ENCODE measurements around the gene KLRC3. TPM values are rescaled to one million over a fixed set of nuclear protein-coding genes. Genes with fewer than 3 reads are reported as not detected.
A peak's percentile ranks its signal among the peaks of the same experiment; 100 is the strongest.

Gene KLRC3
- total RNA-seq, 1 experiment from 2014 or later, result not detected

- intact Hi-C loops (cut with micrococcal nuclease; ENCODE audit: unreplicated experiment), result no loop called here
- Histone ChIP-seq H3K36me3 (ENCODE audit: insufficient read depth, low read length, poor library complexity, severe bottlenecking) (no peaks in the 10 kb centered on the region), H3K4me3 (ENCODE audit: low read depth, low read length, poor library complexity, severe bottlenecking) (peak overlapping the region; percentile 55), H3K4me1 (ENCODE audit: insufficient read depth, low read length, poor library complexity, severe bottlenecking) (peaks cover 28% of the 10 kb centered on the region), H3K9me3 (ENCODE audit: low read depth, low read length, poor library complexity, severe bottlenecking) (no peaks in the 10 kb centered on the region), H3K27me3 (replicated peaks; ENCODE audit: insufficient read depth, low read depth, low read length, poor library complexity) (no peaks in the 10 kb centered on the region), H3K27ac (ENCODE audit: low read depth, low read length, poor library complexity, severe bottlenecking) (peak overlapping the region; percentile 56)
- no peak for DNase-seq (ENCODE audit: low spot score)
- no TSS peak for BruUV-seq (replicated peaks)
- ChIA-PET POLR2A (ENCODE audit: low non-redundant PET) (no interaction called here), CTCF (no interaction called here)
- TF ChIP-seq CTCF (conservative IDR thresholded peaks at IDR 0.05; ENCODE audit: low read depth, low read length) (0 out of 2 replicates have a peak, but pooled peaks have one; percentile 16), EZH2 (IDR thresholded peaks at IDR 0.05; ENCODE audit: borderline replicate concordance, low read depth, low read length, poor library complexity, severe bottlenecking) (no peak)
These were observed 54.5 kb downstream of the KLRC3 start for GRCh38 chr12:10365696-10366405.

DNA sequence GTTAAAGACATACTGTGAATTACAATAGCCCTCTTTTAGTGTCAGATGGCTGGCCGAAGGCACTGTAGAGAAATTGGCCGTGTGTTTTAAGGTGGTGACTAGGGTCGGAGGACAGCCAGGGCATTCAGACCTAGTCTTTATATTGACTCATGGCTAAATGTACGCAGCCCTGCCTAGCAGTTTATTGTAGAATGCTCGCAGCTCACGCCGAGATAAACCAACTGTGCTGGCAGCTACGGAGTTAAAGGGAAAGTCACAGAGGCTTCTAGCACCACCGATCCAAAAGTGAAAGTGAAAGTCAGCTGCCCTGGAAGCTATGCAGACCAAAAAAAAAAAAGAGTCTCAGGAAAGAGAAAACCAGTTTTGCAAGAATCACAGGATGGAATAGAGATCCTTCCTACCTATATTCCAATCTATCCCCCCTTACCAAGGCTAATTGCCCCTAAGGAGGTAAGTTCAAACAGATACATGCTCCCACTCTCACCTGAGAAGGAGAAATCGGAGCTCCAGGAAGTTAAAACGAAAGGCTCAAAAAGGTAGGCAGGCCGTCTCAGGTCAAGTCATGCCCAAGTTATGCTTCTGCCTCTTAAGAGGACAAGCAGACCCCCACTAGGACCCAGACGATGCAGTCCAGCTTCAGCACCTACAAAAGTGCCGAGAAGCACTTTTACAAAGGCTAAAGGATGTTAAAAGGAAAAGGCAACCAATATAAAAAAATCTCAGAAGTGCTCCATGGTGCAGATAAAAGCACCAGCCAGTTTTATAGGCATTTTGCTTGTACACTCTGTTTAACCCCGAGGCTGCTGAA, 55.4 kb downstream of the KLRC3 start:
- intact Hi-C loops (cut with micrococcal nuclease; ENCODE audit: unreplicated experiment), result no loop called here
- no TSS peak for BruUV-seq (replicated peaks)
- Histone ChIP-seq H3K9me3 (ENCODE audit: low read depth, low read length, poor library complexity, severe bottlenecking) (no peaks in the 10 kb centered on the region), H3K4me3 (ENCODE audit: low read depth, low read length, poor library complexity, severe bottlenecking) (peak overlapping the region; percentile 55), H3K27ac (ENCODE audit: low read depth, low read length, poor library complexity, severe bottlenecking) (peak overlapping the region; percentile 69), H3K27me3 (replicated peaks; ENCODE audit: insufficient read depth, low read depth, low read length, poor library complexity) (no peaks in the 10 kb centered on the region), H3K36me3 (ENCODE audit: insufficient read depth, low read length, poor library complexity, severe bottlenecking) (no peaks in the 10 kb centered on the region), H3K4me1 (ENCODE audit: insufficient read depth, low read length, poor library complexity, severe bottlenecking) (peaks cover 28% of the 10 kb centered on the region)
- ChIA-PET CTCF (no interaction called here), POLR2A (ENCODE audit: low non-redundant PET) (no interaction called here)
- TF ChIP-seq CTCF (conservative IDR thresholded peaks at IDR 0.05; ENCODE audit: low read depth, low read length) (no peak), EZH2 (IDR thresholded peaks at IDR 0.05; ENCODE audit: borderline replicate concordance, low read depth, low read length, poor library complexity, severe bottlenecking) (no peak)
- DNase-seq (ENCODE audit: low spot score), result peak; percentile 73

DNA sequence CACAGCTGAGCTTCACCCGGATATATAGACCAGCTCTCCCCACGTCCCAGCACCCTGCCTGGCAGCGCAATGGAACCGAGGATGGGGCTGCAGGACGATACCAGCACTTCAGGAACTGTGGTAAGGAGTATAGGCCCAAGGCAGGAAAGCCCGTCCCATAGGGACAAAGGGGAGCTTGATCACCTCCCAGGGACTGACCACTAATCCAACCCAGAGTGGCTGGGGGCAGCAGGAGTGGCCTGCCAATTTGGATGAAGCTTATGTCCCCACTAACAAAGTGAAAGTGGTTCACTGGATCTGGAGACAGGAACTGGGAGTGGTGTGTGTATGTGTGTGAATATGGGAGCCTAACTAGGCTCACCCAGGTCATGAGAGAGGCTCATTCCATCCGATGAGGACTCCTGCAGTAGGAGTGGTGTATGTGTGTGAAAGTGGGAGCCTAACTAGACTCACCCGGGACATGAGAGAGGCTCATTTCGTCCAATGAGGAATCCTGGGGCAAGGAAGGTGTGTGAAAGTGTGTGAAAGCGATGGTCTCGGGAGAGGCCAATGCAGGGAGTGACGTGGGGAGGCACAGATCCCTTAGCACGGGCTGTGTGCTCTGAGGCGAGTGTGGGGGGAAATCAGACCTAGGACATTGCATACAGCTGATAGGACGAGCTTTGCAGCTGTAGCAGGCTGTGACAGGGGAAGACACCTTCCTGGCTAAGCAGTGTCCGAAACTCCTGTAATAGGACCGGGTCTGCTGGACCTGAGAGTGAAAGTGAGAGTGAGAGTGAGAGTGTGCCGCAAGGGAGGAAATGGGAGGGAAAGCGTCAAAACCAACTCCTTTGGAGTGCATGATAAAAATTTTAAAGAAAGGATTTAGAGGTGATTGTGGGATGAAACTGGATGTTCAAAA, 56.2 kb downstream of the KLRC3 start:
- DNase-seq (ENCODE audit: low spot score), result peak; percentile 48
- BruUV-seq (replicated peaks), result no TSS peak
- Histone ChIP-seq H3K36me3 (ENCODE audit: insufficient read depth, low read length, poor library complexity, severe bottlenecking) (no peaks in the 10 kb centered on the region), H3K27ac (ENCODE audit: low read depth, low read length, poor library complexity, severe bottlenecking) (peak overlapping the region; percentile 69), H3K27me3 (replicated peaks; ENCODE audit: insufficient read depth, low read depth, low read length, poor library complexity) (no peaks in the 10 kb centered on the region), H3K9me3 (ENCODE audit: low read depth, low read length, poor library complexity, severe bottlenecking) (no peaks in the 10 kb centered on the region), H3K4me1 (ENCODE audit: insufficient read depth, low read length, poor library complexity, severe bottlenecking) (peaks cover 28% of the 10 kb centered on the region), H3K4me3 (ENCODE audit: low read depth, low read length, poor library complexity, severe bottlenecking) (peak overlapping the region; percentile 55)
- CTCF ChIA-PET, result no interaction called here
- no peak for TF ChIP-seq EZH2 (IDR thresholded peaks at IDR 0.05; ENCODE audit: borderline replicate concordance, low read depth, low read length, poor library complexity, severe bottlenecking)
- TF ChIP-seq CTCF (conservative IDR thresholded peaks at IDR 0.05; ENCODE audit: low read depth, low read length), result no peak
- POLR2A ChIA-PET (ENCODE audit: low non-redundant PET), result no interaction called here
- intact Hi-C loops (cut with micrococcal nuclease; ENCODE audit: unreplicated experiment), result no loop called here
